GM18498 (cell line): ENCODE results near the gene ZNF526.
"Not testable (repeated sequence)": the region's sequence is repeated elsewhere in the genome, so short reads cannot be mapped to it uniquely, and the experiment has no call there.

Experiments used
- ATAC-seq: cut with Tn5 transposase; IDR thresholded peaks from one replicate; pipeline ENCODE4 v1.9.1; 2021; ENCODE audit warnings: mild to moderate bottlenecking, moderate library complexity; ENCODE audit not compliant: unreplicated experiment

The ZNF526 gene

GRCh38 chr19:42257842-42258241 is 37.7 kb downstream of the ZNF526 start:
- not testable (repeated sequence) for ATAC-seq

- ATAC-seq: no peak
Observed at GRCh38 chr19:42261763-42262162, 41.7 kb downstream of the ZNF526 start.

- ATAC-seq: not testable (repeated sequence)
Observed at GRCh38 chr19:42266105-42266504, 46.0 kb downstream of the ZNF526 start.

GRCh38 chr19:42266928-42267603 is 47.0 kb downstream of the ZNF526 start:
- ATAC-seq: not testable (repeated sequence)

- ATAC-seq: no peak
Observed at GRCh38 chr19:42267644-42268141, 47.6 kb downstream of the ZNF526 start.

GRCh38 chr19:42268142-42268703 is 48.1 kb downstream of the ZNF526 start:
- ATAC-seq: peak; percentile 65

GRCh38 chr19:42268704-42269477 is 48.8 kb downstream of the ZNF526 start, which contains the start of gene CIC:
Gene CIC (plus strand): TSS chr19:42269252. CDS start chr19:42271784, 2,532 bp downstream.
- peak; percentile 80 for ATAC-seq

- no peak for ATAC-seq
Observed at GRCh38 chr19:42269478-42270345, 49.6 kb downstream of the ZNF526 start.

- no peak for ATAC-seq
Observed at GRCh38 chr19:42270346-42271044, 50.4 kb downstream of the ZNF526 start.

- no peak for ATAC-seq
Observed at GRCh38 chr19:42271045-42271419, 50.9 kb downstream of the ZNF526 start.

GRCh38 chr19:42271861-42272534 is 51.9 kb downstream of the ZNF526 start:
- no peak for ATAC-seq

- no peak for ATAC-seq
Observed at GRCh38 chr19:42272535-42272897, 52.4 kb downstream of the ZNF526 start.

- no peak for ATAC-seq
Observed at GRCh38 chr19:42272989-42273406, 52.9 kb downstream of the ZNF526 start.

- ATAC-seq: no peak
Observed at GRCh38 chr19:42273407-42274064, 53.4 kb downstream of the ZNF526 start.

- no peak for ATAC-seq
Observed at GRCh38 chr19:42274065-42274682, 54.1 kb downstream of the ZNF526 start.

GRCh38 chr19:42275103-42275502 is 55.0 kb downstream of the ZNF526 start:
- no peak for ATAC-seq

GRCh38 chr19:42275517-42275916 is 55.4 kb downstream of the ZNF526 start:
- no peak for ATAC-seq

- ATAC-seq: no peak
Observed at GRCh38 chr19:42276284-42276683, 56.2 kb downstream of the ZNF526 start.

GRCh38 chr19:42276821-42277220 is 56.7 kb downstream of the ZNF526 start:
- ATAC-seq: no peak
